IPS-18a (cell line): ENCODE data around the gene NCR3LG1.
"Not testable (repeated sequence)": the region's sequence is repeated elsewhere in the genome, so short reads cannot be mapped to it uniquely, and the experiment has no call there.

ENCODE experiments used
- H3K27ac ChIP-seq: one replicate; pipeline ENCODE4 v1.5.1; 2013; ENCODE audit warnings: low read length
- H3K27me3 ChIP-seq: one replicate; pipeline ENCODE4 v1.6.1; 2013; ENCODE audit warnings: mild to moderate bottlenecking, low read length; ENCODE audit not compliant: control insufficient read depth, insufficient read depth
- H3K36me3 ChIP-seq: one replicate; pipeline ENCODE4 v1.6.1; 2013; ENCODE audit warnings: low read depth, low read length; ENCODE audit not compliant: control insufficient read depth
- H3K4me1 ChIP-seq: one replicate; pipeline ENCODE4 v1.6.1; 2013; ENCODE audit warnings: low read depth, low read length; ENCODE audit not compliant: control insufficient read depth
- H3K4me3 ChIP-seq: one replicate; pipeline ENCODE4 v1.5.1; 2013; ENCODE audit warnings: low read length
- H3K9ac ChIP-seq: one replicate; pipeline ENCODE4 v1.6.1; 2013; ENCODE audit warnings: mild to moderate bottlenecking, low read length, moderate library complexity
- H3K9me3 ChIP-seq: one replicate; pipeline ENCODE4 v1.6.1; 2013; ENCODE audit warnings: low read depth, low read length; ENCODE audit not compliant: control insufficient read depth

The NCR3LG1 gene

GRCh38 chr11:17416492-17416891, 64.9 kb downstream of the NCR3LG1 start:
- Histone ChIP-seq H3K36me3 (no peaks in the 10 kb centered on the region), H3K4me3 (no peak overlapping the region), H3K4me1 (peaks cover 8% of the 10 kb centered on the region), H3K27ac (no peak overlapping the region), H3K9me3 (no peaks in the 10 kb centered on the region), H3K9ac (no peak overlapping the region), H3K27me3 (no peaks in the 10 kb centered on the region)

- Histone ChIP-seq H3K27me3 (no peaks in the 10 kb centered on the region), H3K4me1 (peaks cover 2% of the 10 kb centered on the region), H3K9ac (no peak overlapping the region)
These were observed 67.0 kb downstream of the NCR3LG1 start for GRCh38 chr11:17418444-17419081.

GRCh38 chr11:17421781-17422180, 70.2 kb downstream of the NCR3LG1 start:
- Histone ChIP-seq H3K9me3 (no peaks in the 10 kb centered on the region), H3K4me1 (peaks cover 2% of the 10 kb centered on the region), H3K27ac (no peak overlapping the region), H3K36me3 (no peaks in the 10 kb centered on the region), H3K4me3 (no peak overlapping the region), H3K9ac (no peak overlapping the region), H3K27me3 (no peaks in the 10 kb centered on the region)

More at GRCh38 chr11:17418444-17419081, 67.0 kb downstream of the NCR3LG1 start:
- no peak overlapping the region for H3K27ac ChIP-seq
- H3K36me3 ChIP-seq = no peaks in the 10 kb centered on the region
- no peak overlapping the region for H3K4me3 ChIP-seq
- no peaks in the 10 kb centered on the region for H3K9me3 ChIP-seq

GRCh38 chr11:17423533-17424310, 72.1 kb downstream of the NCR3LG1 start:
- Histone ChIP-seq H3K27me3 (no peaks in the 10 kb centered on the region), H3K9me3 (no peaks in the 10 kb centered on the region), H3K27ac (no peak overlapping the region), H3K4me1 (peaks cover 2% of the 10 kb centered on the region), H3K9ac (no peak overlapping the region), H3K36me3 (no peaks in the 10 kb centered on the region), H3K4me3 (no peak overlapping the region)

GRCh38 chr11:17426233-17426632, 74.6 kb downstream of the NCR3LG1 start:
- H3K27me3 ChIP-seq, H3K9ac ChIP-seq, H3K4me1 ChIP-seq, H3K27ac ChIP-seq, H3K4me3 ChIP-seq, H3K36me3 ChIP-seq, H3K9me3 ChIP-seq: not testable (repeated sequence)
